OCI-LY7 (cell line): Measurements from ENCODE around the gene ROR2. TPM values are rescaled to one million over a fixed set of nuclear protein-coding genes. Genes with fewer than 3 reads are reported as not detected.

Experiments used
- BruUV-seq: library from RNA; stranded (reverse); fragments of 400-500 nt; replicated peaks from 2 replicates; lab custom pipeline; 2021; lab: Mats Ljungman, UMichigan
- CTCF ChIA-PET: fragments of 300-600 bp; sonication (Branson Sonifier 250); formaldehyde crosslinking; loops from one replicate; lab custom pipeline; 2022; ENCODE audit warnings: antibody characterized with exemption; ENCODE audit not compliant: unreplicated experiment; lab: Charles Lee
- POLR2A ChIA-PET: fragments of 300-600 bp; sonication (Branson Sonifier 250); formaldehyde crosslinking; loops from one replicate; lab custom pipeline; 2022; ENCODE audit warnings: antibody characterized with exemption; lab: Charles Lee
- DNase-seq: peaks from one replicate; pipeline ENCODE4 v3.0.0-alpha.2; 2015; ENCODE audit warnings: low spot score
- H2AFZ ChIP-seq: fragments of 200-600 bp; sonication (generic), shearing (Covaris generic); 2 replicates; pipeline ENCODE4 v1.6.1; 2014; ENCODE audit warnings: mild to moderate bottlenecking, antibody characterized with exemption, low read length, moderate library complexity
- H3K27ac ChIP-seq: fragments of 200-600 bp; sonication (generic); 2 replicates; pipeline ENCODE4 v1.5.1; 2014; ENCODE audit warnings: mixed run types, low read depth, mild to moderate bottlenecking, moderate library complexity, low read length, inconsistent platforms; ENCODE audit not compliant: poor library complexity, severe bottlenecking
- H3K36me3 ChIP-seq: fragments of 200-600 bp; sonication (generic); 2 replicates; pipeline ENCODE4 v1.6.1; 2014; ENCODE audit warnings: mild to moderate bottlenecking, antibody characterized with exemption, low read length, moderate library complexity, mixed read lengths; ENCODE audit not compliant: insufficient read depth
- H3K4me1 ChIP-seq: fragments of 200-600 bp; sonication (generic); 2 replicates; pipeline ENCODE4 v1.5.1; 2014; ENCODE audit warnings: mild to moderate bottlenecking, low read length; ENCODE audit not compliant: insufficient read depth, poor library complexity, severe bottlenecking
- H3K4me2 ChIP-seq: fragments of 200-600 bp; sonication (generic); 2 replicates; pipeline ENCODE4 v1.6.1; 2014; ENCODE audit warnings: mild to moderate bottlenecking, low read length
- H3K4me3 ChIP-seq: fragments of 200-600 bp; sonication (generic); 2 replicates; pipeline ENCODE4 v1.5.1; 2014; ENCODE audit warnings: mild to moderate bottlenecking, low read depth, low read length; ENCODE audit not compliant: poor library complexity, severe bottlenecking
- H3K79me2 ChIP-seq: fragments of 200-600 bp; sonication (generic); 2 replicates; pipeline ENCODE4 v1.6.1; 2016; ENCODE audit warnings: low read depth, mild to moderate bottlenecking, low read length, moderate library complexity, mixed read lengths; ENCODE audit not compliant: insufficient read depth
- H3K9me2 ChIP-seq: fragments of 200-600 bp; sonication (generic); 2 replicates; pipeline ENCODE4 v1.6.1; 2016; ENCODE audit warnings: mild to moderate bottlenecking, low read length, mixed read lengths; ENCODE audit not compliant: insufficient read depth
- H3K9me3 ChIP-seq: fragments of 200-600 bp; sonication (generic); 2 replicates; pipeline ENCODE4 v1.6.1; 2014; ENCODE audit warnings: mild to moderate bottlenecking, mixed run types, low read length, mixed read lengths
- H4K20me1 ChIP-seq: fragments of 200-600 bp; sonication (generic); 2 replicates; pipeline ENCODE4 v1.6.1; 2014; ENCODE audit warnings: mild to moderate bottlenecking, antibody characterized with exemption, low read length, moderate library complexity, mixed read lengths; ENCODE audit not compliant: insufficient read depth
- EZH2phosphoT487 ChIP-seq: fragments of 200-600 bp; sonication (generic); IDR thresholded peaks from 2 replicates; pipeline ENCODE4 v1.6.1; 2018; ENCODE audit warnings: low read depth, borderline replicate concordance, mild to moderate bottlenecking, mixed run types, antibody characterized with exemption, low read length, moderate library complexity, mixed read lengths
- intact Hi-C: fragments of 100-400 bp; cut with micrococcal nuclease; formaldehyde crosslinking; loops from one replicate; pipeline ENCODE4 v1.10.0; 2022; ENCODE audit not compliant: unreplicated experiment
- total RNA-seq, 2 experiments: library from RNA; depleted of rRNA in 1 of 2; stranded (reverse); fragments of >200 nt in 1 of 2; shearing (Covaris generic) in 1 of 2; gene quantifications; 2 replicates each; pipeline ENCODE4 v1.2.3, GENCODE V29; 2014 to 2022
- TF ChIP-seq, protein P1 (sequence below): fragments of 200-600 bp; sonication (generic); conservative IDR thresholded peaks from 2 replicates; pipeline ENCODE4 v1.5.1; 2014; ENCODE audit warnings: mild to moderate bottlenecking, antibody characterized with exemption, low read length, moderate library complexity, mixed read lengths

The ROR2 gene
- total RNA-seq, 2 experiments from 2014 or later: 0.10 to 0.19 TPM

DNA sequence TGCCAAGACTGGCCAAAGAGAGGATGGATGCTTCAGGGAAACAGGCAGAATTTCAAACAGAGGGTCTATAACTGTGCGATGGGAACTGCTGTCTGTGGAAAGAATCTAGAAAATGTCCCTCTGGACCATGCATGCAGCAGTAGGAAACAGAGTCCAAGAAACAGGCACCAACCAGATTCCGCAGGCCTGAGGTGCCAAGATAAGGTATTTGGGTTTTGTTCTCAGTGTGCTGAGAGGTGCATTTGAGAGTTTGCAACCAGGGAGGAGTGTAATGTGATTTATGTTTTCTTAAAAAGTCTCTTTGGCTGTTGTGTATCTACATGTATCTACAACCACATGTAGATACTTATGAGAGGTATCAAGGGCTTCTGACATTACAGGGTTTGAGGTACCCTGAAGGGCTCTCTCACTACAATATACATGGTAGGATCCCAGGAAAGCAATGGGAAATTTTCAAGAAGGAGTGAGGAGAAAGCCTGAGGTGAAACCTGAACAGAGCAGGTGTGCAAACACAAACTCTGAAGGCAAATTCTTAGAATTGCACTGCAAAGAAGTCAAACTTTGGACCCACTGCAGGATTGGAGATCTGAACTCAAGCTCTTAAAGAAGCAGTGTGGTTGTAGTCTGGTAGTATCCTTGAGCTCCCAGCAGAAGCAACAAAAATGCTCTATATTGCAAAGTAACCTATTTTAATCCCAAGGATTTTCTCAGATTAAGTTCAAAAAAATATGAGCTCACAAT, 343.6 kb downstream of the ROR2 start:
- Histone ChIP-seq H3K79me2 (no peaks in the 10 kb centered on the region), H3K36me3 (no peaks in the 10 kb centered on the region), H3K27ac (no peak overlapping the region), H4K20me1 (no peaks in the 10 kb centered on the region), H3K9me2 (no peaks in the 10 kb centered on the region), H3K4me1 (no peaks in the 10 kb centered on the region), H3K4me3 (no peak overlapping the region), H3K4me2 (no peak overlapping the region), H2AFZ (no peak overlapping the region), H3K9me3 (no peaks in the 10 kb centered on the region)
- TF ChIP-seq EZH2phosphoT487: no peak
- TF ChIP-seq, protein P1, sequence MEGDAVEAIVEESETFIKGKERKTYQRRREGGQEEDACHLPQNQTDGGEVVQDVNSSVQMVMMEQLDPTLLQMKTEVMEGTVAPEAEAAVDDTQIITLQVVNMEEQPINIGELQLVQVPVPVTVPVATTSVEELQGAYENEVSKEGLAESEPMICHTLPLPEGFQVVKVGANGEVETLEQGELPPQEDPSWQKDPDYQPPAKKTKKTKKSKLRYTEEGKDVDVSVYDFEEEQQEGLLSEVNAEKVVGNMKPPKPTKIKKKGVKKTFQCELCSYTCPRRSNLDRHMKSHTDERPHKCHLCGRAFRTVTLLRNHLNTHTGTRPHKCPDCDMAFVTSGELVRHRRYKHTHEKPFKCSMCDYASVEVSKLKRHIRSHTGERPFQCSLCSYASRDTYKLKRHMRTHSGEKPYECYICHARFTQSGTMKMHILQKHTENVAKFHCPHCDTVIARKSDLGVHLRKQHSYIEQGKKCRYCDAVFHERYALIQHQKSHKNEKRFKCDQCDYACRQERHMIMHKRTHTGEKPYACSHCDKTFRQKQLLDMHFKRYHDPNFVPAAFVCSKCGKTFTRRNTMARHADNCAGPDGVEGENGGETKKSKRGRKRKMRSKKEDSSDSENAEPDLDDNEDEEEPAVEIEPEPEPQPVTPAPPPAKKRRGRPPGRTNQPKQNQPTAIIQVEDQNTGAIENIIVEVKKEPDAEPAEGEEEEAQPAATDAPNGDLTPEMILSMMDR: no peak
- intact Hi-C loops: no loop called here
- ChIA-PET CTCF (no interaction called here), POLR2A (no interaction called here)
- no TSS peak for BruUV-seq
- no peak for DNase-seq

DNA sequence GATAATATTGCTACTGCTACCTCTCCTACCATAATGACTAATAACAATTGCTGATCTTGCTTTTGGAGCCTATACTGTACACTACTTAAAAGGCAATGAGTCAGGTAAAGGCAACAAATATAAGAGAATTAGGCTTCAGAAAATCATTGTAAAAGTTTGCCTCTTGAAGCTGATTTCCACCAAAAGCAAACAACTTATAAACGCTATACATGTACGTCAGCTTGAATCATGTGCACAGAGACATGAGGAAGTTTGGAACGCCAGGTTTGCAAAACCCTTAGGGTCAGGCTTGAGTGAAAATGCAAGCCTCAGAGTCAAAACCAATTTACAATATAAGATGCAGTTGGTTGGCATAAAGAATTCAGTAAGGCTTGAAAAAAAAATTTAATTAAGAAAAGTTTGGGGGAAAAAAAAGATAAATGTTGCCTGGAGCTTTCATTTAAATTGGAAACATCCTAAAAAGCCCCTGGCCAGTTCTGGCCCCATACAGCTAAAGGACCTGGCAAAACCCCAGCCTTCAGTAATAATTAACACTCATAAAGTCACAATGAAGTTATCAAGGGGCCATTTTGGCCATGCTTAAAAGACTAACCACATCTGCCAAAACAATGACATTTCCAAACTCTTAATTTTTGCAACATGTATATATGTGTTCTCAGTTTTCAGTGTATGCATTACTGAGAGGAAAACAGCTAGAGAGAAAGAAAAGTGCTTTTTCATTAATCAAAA, 345.4 kb downstream of the ROR2 start:
- intact Hi-C loops: no loop called here
- Histone ChIP-seq H2AFZ (no peak overlapping the region), H3K79me2 (no peaks in the 10 kb centered on the region), H3K9me2 (no peaks in the 10 kb centered on the region), H3K9me3 (no peaks in the 10 kb centered on the region), H4K20me1 (no peaks in the 10 kb centered on the region), H3K4me1 (no peaks in the 10 kb centered on the region), H3K27ac (no peak overlapping the region), H3K36me3 (no peaks in the 10 kb centered on the region), H3K4me3 (no peak overlapping the region), H3K4me2 (no peak overlapping the region)
- ChIA-PET POLR2A (no interaction called here), CTCF (no interaction called here)
- TF ChIP-seq, protein P1: no peak
- TF ChIP-seq EZH2phosphoT487: no peak
- DNase-seq: no peak
- no TSS peak for BruUV-seq

DNA sequence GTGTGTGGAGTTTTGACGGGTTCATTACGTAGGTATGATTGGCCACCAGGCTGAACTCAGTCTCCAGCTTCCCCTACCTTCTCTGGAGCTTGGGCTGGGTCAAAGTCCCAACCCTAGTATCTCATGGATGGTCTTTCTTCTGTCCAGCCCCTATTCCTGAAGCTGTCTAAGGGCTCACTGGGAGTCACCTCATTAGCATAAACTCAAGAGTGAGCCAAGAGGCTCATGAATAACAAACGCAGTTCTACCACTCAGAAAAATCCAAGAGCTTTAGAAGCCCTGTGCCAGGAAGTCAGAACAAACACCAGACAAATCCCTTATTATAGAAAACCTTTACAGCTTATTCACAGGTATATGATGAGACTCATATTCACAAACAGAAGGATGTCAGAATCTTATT, 346.1 kb downstream of the ROR2 start:
- no peak for DNase-seq
- no peak for TF ChIP-seq EZH2phosphoT487
- TF ChIP-seq, protein P1: no peak
- POLR2A ChIA-PET: no interaction called here
- H2AFZ ChIP-seq: no peak overlapping the region
- H3K9me2 ChIP-seq: no peaks in the 10 kb centered on the region
- H3K4me1 ChIP-seq: no peaks in the 10 kb centered on the region
- CTCF ChIA-PET: no interaction called here
- no peaks in the 10 kb centered on the region for H4K20me1 ChIP-seq
- no TSS peak for BruUV-seq
- H3K36me3 ChIP-seq: no peaks in the 10 kb centered on the region
- H3K27ac ChIP-seq: no peak overlapping the region
- no peaks in the 10 kb centered on the region for H3K9me3 ChIP-seq
- H3K79me2 ChIP-seq: no peaks in the 10 kb centered on the region
- H3K4me3 ChIP-seq: no peak overlapping the region
- intact Hi-C loops: no loop called here
- H3K4me2 ChIP-seq: no peak overlapping the region
